Testis (tissue), 2 donors: ENCODE results near the gene FBXO4.

ENCODE experiments used
- CTCF ChIP-seq, 3 experiments: fragments of 450-650 bp in 2 of 3; fragments of 200-600 bp in 1 of 3; sonication (generic) in 1 of 3; IDR thresholded peaks; one replicate each; pipeline ENCODE4 v1.5.1; 2016 to 2019; ENCODE audit warnings: antibody characterized with exemption in 3 of 3, mild to moderate bottlenecking in 2 of 3, moderate library complexity in 1 of 3
- POLR2A ChIP-seq: fragments of 450-650 bp; IDR thresholded peaks from one replicate; pipeline ENCODE4 v1.6.1; 2017; ENCODE audit warnings: antibody characterized with exemption, mild to moderate bottlenecking, moderate library complexity

GRCh38 chr5:41973887-41974286 is 48.8 kb downstream of the FBXO4 start:
- no peak for TF ChIP-seq CTCF (IDR thresholded peaks at IDR 0.05)
- no peak for TF ChIP-seq POLR2A
